ENCODE data around the gene ZNF407. TPM values are rescaled to one million over a fixed set of nuclear protein-coding genes. Genes with fewer than 3 reads are reported as not detected.

Gene ZNF407
- total and polyA plus RNA-seq, 10 donors: 2.0 to 41.0 (median 26.3) TPM

DNA sequence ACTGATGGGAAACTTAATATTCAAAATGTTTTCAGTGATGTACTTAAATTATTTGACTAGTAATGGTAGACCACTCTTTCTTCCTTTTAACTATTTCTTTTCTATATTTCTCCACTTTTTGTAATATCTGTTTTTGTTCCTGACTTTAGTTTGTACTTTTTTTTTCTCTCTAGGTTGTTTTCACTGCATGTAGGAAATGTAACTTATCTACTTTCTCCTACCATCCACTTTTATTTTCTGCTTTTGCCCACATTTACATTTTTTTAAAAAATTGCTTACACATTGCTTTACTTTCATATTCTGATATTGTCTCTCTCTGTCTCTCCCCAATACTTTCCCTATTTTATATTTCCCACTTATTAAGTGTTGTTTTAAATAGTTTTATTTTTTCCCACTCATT, 47.0 kb downstream of the ZNF407 start:
- no peak for DNase-seq
- Histone ChIP-seq H3K27me3 (replicated peaks in 1 of 7) (no peaks in the 10 kb centered on the region), H3K4me1 (peaks cover 0 to 6% (median 0%) of the 10 kb centered on the region in 6 donors), H3K27ac (no peak overlapping the region), H3K9me3 (no peaks in the 10 kb centered on the region), H3K4me3 (no peak overlapping the region), H3K36me3 (peaks cover 0 to 38% (median 8%) of the 10 kb centered on the region in 6 donors)
- no peak for TF ChIP-seq POLR2AphosphoS5 (IDR thresholded peaks at IDR 0.05)
- intact Hi-C loops (cut with DNase I; ENCODE audit: low total_unique reads): no loop called here

GRCh38 chr18:74645679-74646078, 48.0 kb downstream of the ZNF407 start:
- intact Hi-C loops (cut with DNase I; ENCODE audit: low total_unique reads): no loop called here
- no peak for TF ChIP-seq POLR2AphosphoS5 (IDR thresholded peaks at IDR 0.05)
- TF ChIP-seq CTCF (IDR thresholded peaks at IDR 0.05 in 8 of 11, conservative IDR thresholded peaks at IDR 0.05 in 3 of 11): no peak
- TF ChIP-seq POLR2A (IDR thresholded peaks at IDR 0.05): no peak
- no peaks in the 10 kb centered on the region for H3K9me3 ChIP-seq
- DNase-seq: no peak
- H3K36me3 ChIP-seq: peaks cover 0 to 37% (median 8%) of the 10 kb centered on the region in 6 donors
- H3K27ac ChIP-seq: no peak overlapping the region
- H3K27me3 ChIP-seq (replicated peaks in 1 of 7): no peaks in the 10 kb centered on the region
- H3K4me1 ChIP-seq: peaks cover 0 to 6% (median 0%) of the 10 kb centered on the region in 6 donors
- no peak overlapping the region for H3K4me3 ChIP-seq
- 81 to 93% (median 86%) methylated on average over 2 of the region's 2 CpGs for WGBS, 5 donors

DNA sequence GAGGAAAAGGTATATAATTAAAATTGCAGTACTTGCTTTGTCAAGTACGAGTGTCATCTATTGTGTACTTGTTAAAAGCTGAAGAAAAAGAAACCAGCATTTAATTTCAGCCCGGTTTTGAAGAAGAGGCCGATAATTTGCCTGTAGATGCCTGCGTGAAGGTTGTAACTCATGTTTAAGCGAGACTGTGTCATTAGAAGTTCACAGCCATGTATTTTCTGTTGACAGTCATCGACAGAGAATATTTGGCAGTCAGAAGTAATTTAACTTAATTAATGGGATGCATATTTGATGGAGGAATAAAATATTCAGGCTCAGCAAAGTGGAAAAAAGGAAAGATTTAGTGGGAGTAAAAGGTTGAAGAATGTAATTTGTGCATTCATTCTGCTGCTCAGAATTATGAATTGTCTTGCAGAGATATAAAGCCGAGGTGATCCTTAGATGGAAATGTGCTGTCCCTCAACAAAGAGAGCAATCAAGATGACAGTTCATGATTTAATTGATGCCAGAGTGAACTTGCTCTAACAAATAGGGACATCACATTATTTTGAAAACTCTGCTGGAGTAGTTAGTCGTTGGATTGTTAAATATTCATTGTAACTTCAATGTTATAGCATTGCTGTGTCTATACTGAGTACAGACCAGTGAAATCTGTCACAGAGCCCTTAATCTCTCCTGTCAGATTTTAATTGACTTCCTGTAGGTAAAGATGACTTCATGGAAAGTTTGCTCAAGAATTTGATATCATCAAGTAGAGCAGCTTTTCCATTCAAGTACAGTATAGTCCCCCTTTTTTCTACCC, 53.9 kb downstream of the ZNF407 start:
- no peak for TF ChIP-seq CTCF (IDR thresholded peaks at IDR 0.05 in 8 of 11, conservative IDR thresholded peaks at IDR 0.05 in 3 of 11)
- no peak for TF ChIP-seq POLR2AphosphoS5 (IDR thresholded peaks at IDR 0.05)
- no peak for TF ChIP-seq POLR2A (IDR thresholded peaks at IDR 0.05)
- no peak overlapping the region for H3K27ac ChIP-seq
- intact Hi-C loops (cut with DNase I; ENCODE audit: low total_unique reads): no loop called here
- peaks cover 0 to 11% (median 4%) of the 10 kb centered on the region in 6 donors for H3K4me1 ChIP-seq
- no peaks in the 10 kb centered on the region for H3K27me3 ChIP-seq (replicated peaks in 1 of 7)
- peaks cover 0 to 26% (median 1%) of the 10 kb centered on the region in 6 donors for H3K36me3 ChIP-seq
- DNase-seq: no peak
- no peak overlapping the region for H3K4me3 ChIP-seq
- WGBS, 5 donors: 80 to 84% (median 82%) methylated on average over 8 of the region's 8 CpGs
- H3K9me3 ChIP-seq: no peaks in the 10 kb centered on the region

GRCh38 chr18:74652392-74652988, 54.8 kb downstream of the ZNF407 start:
- WGBS, 5 donors: 36 to 56% (median 52%) methylated on average over 4 of the region's 4 CpGs
- H3K4me1 ChIP-seq: peaks cover 0 to 11% (median 4%) of the 10 kb centered on the region in 6 donors
- H3K9me3 ChIP-seq: no peaks in the 10 kb centered on the region
- no peak overlapping the region for H3K4me3 ChIP-seq
- TF ChIP-seq POLR2AphosphoS5 (IDR thresholded peaks at IDR 0.05): no peak
- TF ChIP-seq CTCF (IDR thresholded peaks at IDR 0.05 in 8 of 11, conservative IDR thresholded peaks at IDR 0.05 in 3 of 11): peak; percentile 14 to 65 (median 51)
- peaks cover 0 to 16% (median 0%) of the 10 kb centered on the region in 6 donors for H3K36me3 ChIP-seq
- intact Hi-C loops (cut with DNase I; ENCODE audit: low total_unique reads): no loop called here
- DNase-seq: no peak
- H3K27me3 ChIP-seq (replicated peaks in 1 of 7): no peaks in the 10 kb centered on the region
- no peak overlapping the region for H3K27ac ChIP-seq
